Heart left ventricle (tissue), 13 donors: ENCODE data around the gene AP3M1.

ENCODE experiments used
- POLR2A ChIP-seq, 2 donors: fragments of 450-650 bp; IDR thresholded peaks; one replicate each; pipeline ENCODE4 v1.6.1; 2017; ENCODE audit warnings: antibody characterized with exemption in 2 of 2, mild to moderate bottlenecking in 2 of 2, moderate library complexity in 2 of 2
- TF ChIP-seq, protein P1 (sequence below), 12 donors: fragments of 200-600 bp; sonication (generic) in 4 of 12; IDR thresholded peaks; one replicate each; pipeline versions ENCODE4 v1.5.0 to v1.8.0; 2018 to 2022; ENCODE audit warnings: antibody characterized with exemption in 12 of 12, mild to moderate bottlenecking in 5 of 12
- donor health status: ischemic (EF 13 %, LVEDD 7.1; RV severe dilation, severe dysfunction).
- donor health status: DM: no; HTN: yes; CAD: no.
- donor health status: DM: no; HTN: no; CAD: no.
- donor health status: ischemic (EF 25% LVEDD 6.9; RV normal size, moderate dysfunction).
- donor health status: ischemic (EF 25% LVEDD 5.7; RV mildly dilated, moderate dysfunction).
- donor health status: ischemic (EF 35%, LVEDD 5.7; RV mildly dilated, moderate dysfunction).
- donor health status: nonischemic (EF 11% LVEDD 7.7; RV severe dilation, severe dysfunction).
- donor health status: DM: yes; HTN: yes; CAD: no.
- donor health status: PGD.
- donor health status: ischemic (EF 29% LVEDD 5.4; RV normal size, mild dysfunction).
- donor health status: nonischemic (EF 23%, LVEDD 6.1; RV moderate dilation, normal function).

DNA sequence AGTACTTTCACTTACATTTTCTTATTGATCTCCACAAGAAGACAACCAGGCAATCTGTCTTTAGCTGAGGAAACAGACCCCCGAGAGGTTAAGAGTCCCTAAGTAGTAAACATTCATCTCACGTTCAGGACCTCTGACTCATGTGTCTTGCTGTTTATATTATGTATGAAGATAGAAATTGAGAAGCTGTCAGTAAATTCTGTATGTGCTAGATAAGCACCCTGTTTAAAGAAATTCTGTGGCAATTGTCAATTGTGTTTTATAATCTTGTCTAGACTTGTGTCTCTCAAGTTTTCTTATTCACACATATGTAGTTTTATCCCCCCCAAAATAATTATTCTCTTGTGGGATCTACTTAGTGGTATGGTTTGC is 14.9 kb upstream of the AP3M1 start:
- TF ChIP-seq, protein P1, sequence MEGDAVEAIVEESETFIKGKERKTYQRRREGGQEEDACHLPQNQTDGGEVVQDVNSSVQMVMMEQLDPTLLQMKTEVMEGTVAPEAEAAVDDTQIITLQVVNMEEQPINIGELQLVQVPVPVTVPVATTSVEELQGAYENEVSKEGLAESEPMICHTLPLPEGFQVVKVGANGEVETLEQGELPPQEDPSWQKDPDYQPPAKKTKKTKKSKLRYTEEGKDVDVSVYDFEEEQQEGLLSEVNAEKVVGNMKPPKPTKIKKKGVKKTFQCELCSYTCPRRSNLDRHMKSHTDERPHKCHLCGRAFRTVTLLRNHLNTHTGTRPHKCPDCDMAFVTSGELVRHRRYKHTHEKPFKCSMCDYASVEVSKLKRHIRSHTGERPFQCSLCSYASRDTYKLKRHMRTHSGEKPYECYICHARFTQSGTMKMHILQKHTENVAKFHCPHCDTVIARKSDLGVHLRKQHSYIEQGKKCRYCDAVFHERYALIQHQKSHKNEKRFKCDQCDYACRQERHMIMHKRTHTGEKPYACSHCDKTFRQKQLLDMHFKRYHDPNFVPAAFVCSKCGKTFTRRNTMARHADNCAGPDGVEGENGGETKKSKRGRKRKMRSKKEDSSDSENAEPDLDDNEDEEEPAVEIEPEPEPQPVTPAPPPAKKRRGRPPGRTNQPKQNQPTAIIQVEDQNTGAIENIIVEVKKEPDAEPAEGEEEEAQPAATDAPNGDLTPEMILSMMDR (IDR thresholded peaks at IDR 0.05) = no peak
- no peak for TF ChIP-seq POLR2A (IDR thresholded peaks at IDR 0.05)
